Esophagus squamous epithelium (tissue), 4 donors: ENCODE data around the gene RASIP1.

Experiments
- POLR2A ChIP-seq, 4 donors: fragments of 450-650 bp; IDR thresholded peaks; one replicate each; pipeline ENCODE4 v1.6.1; 2017; ENCODE audit warnings: antibody characterized with exemption in 4 of 4, mild to moderate bottlenecking in 4 of 4, moderate library complexity in 3 of 4
- TF ChIP-seq, protein P1 (sequence below), 6 experiments: fragments of 450-650 bp in 4 of 6; fragments of 200-600 bp in 2 of 6; sonication (generic) in 2 of 6; IDR thresholded peaks; one replicate each; pipeline ENCODE4 v1.5.1; 2016 to 2019; ENCODE audit warnings: antibody characterized with exemption in 6 of 6, mild to moderate bottlenecking in 4 of 6, moderate library complexity in 4 of 6

DNA sequence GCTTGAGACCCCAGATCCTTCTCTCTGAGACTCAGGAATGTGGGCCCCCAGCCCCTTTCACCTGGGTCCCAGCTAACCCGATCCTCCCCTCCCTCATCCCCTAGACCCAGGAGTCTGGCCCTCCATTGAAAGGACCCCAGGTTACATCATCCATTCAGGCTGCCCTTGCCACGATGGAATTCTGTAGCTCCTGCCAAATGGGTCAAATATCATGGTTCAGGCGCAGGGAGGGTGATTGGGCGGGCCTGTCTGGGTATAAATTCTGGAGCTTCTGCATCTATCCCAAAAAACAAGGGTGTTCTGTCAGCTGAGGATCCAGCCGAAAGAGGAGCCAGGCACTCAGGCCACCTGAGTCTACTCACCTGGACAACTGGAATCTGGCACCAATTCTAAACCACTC lies 15.4 kb upstream of the RASIP1 start:
- no peak for TF ChIP-seq POLR2A (IDR thresholded peaks at IDR 0.05)
- TF ChIP-seq, protein P1, sequence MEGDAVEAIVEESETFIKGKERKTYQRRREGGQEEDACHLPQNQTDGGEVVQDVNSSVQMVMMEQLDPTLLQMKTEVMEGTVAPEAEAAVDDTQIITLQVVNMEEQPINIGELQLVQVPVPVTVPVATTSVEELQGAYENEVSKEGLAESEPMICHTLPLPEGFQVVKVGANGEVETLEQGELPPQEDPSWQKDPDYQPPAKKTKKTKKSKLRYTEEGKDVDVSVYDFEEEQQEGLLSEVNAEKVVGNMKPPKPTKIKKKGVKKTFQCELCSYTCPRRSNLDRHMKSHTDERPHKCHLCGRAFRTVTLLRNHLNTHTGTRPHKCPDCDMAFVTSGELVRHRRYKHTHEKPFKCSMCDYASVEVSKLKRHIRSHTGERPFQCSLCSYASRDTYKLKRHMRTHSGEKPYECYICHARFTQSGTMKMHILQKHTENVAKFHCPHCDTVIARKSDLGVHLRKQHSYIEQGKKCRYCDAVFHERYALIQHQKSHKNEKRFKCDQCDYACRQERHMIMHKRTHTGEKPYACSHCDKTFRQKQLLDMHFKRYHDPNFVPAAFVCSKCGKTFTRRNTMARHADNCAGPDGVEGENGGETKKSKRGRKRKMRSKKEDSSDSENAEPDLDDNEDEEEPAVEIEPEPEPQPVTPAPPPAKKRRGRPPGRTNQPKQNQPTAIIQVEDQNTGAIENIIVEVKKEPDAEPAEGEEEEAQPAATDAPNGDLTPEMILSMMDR (IDR thresholded peaks at IDR 0.05), result no peak
